IMR-90 (cell line): ENCODE results near the gene PRR22. TPM values are rescaled to one million over a fixed set of nuclear protein-coding genes. Genes with fewer than 3 reads are reported as not detected.

Experiments
- ATAC-seq: fragments of 200-7000 bp; cut with Tn5 transposase; 2 replicates; pipeline ENCODE4 v1.9.1; 2020; ENCODE audit warnings: low read depth, mild to moderate bottlenecking, moderate library complexity
- BruUV-seq: library from RNA; stranded (reverse); fragments of 400-500 nt; replicated peaks from 2 replicates; lab custom pipeline; 2021; lab: Mats Ljungman, UMichigan
- CTCF ChIA-PET: fragments of 300-600 bp; formaldehyde crosslinking; extraction: SDS; loops from one replicate; lab custom pipeline; 2021; ENCODE audit warnings: antibody characterized with exemption; lab: Yijun Ruan, JAX
- POLR2A ChIA-PET: fragments of 300-600 bp; sonication (Branson Sonifier 250); formaldehyde crosslinking; loops from one replicate; lab custom pipeline; 2022; ENCODE audit warnings: antibody characterized with exemption; ENCODE audit not compliant: unreplicated experiment; lab: Charles Lee
- DNase-seq: peaks from one replicate; pipeline ENCODE4 v3.0.0; 2013
- H2AFZ ChIP-seq: replicated peaks from 2 replicates; pipeline ENCODE3; 2013; ENCODE audit warnings: low read length, mild to moderate bottlenecking; ENCODE audit not compliant: poor library complexity
- H2AK5ac ChIP-seq: 2 replicates; pipeline ENCODE4 v1.6.1; 2013; ENCODE audit warnings: low read depth, low read length, inconsistent platforms
- H2AK9ac ChIP-seq: replicated peaks from 2 replicates; pipeline ENCODE3; 2013; ENCODE audit warnings: mild to moderate bottlenecking, low read depth, low read length, moderate library complexity; ENCODE audit not compliant: poor library complexity
- H2BK120ac ChIP-seq: 2 replicates; pipeline ENCODE4 v1.6.1; 2013; ENCODE audit warnings: low read depth, low read length, inconsistent platforms
- H2BK15ac ChIP-seq: 3 replicates; pipeline ENCODE4 v1.6.1; 2013; ENCODE audit warnings: low read depth, low read length, inconsistent platforms
- H2BK20ac ChIP-seq: 2 replicates; pipeline ENCODE4 v1.6.1; 2013; ENCODE audit warnings: low read depth, mild to moderate bottlenecking, inconsistent platforms, low read length, moderate library complexity
- H2BK5ac ChIP-seq: 2 replicates; pipeline ENCODE4 v1.6.1; 2013; ENCODE audit warnings: mild to moderate bottlenecking, low read depth, low read length, inconsistent platforms; ENCODE audit not compliant: poor library complexity, severe bottlenecking
- H3K14ac ChIP-seq: replicated peaks from 2 replicates; pipeline ENCODE4 v1.6.1; 2013; ENCODE audit warnings: low read depth, low read length, inconsistent platforms
- H3K18ac ChIP-seq: 2 replicates; pipeline ENCODE4 v1.6.1; 2013; ENCODE audit warnings: low read depth, low read length, control low read depth
- H3K23ac ChIP-seq: 2 replicates; pipeline ENCODE4 v1.6.1; 2013; ENCODE audit warnings: low read depth, low read length, inconsistent platforms
- H3K27ac ChIP-seq: 2 replicates; pipeline ENCODE4 v1.5.1; 2013; ENCODE audit warnings: mild to moderate bottlenecking, control low read depth, low read length; ENCODE audit not compliant: insufficient read depth
- H3K27me3 ChIP-seq: 2 replicates; pipeline ENCODE4 v1.6.1; 2013; ENCODE audit warnings: low read length; ENCODE audit not compliant: control insufficient read depth, insufficient read depth
- H3K36me3 ChIP-seq: 2 replicates; pipeline ENCODE4 v1.6.1; 2013; ENCODE audit warnings: low read length, mixed read lengths; ENCODE audit not compliant: control insufficient read depth, insufficient read depth
- H3K4ac ChIP-seq: 2 replicates; pipeline ENCODE4 v1.6.1; 2013; ENCODE audit warnings: low read depth, low read length, inconsistent platforms
- H3K4me1 ChIP-seq: 2 replicates; pipeline ENCODE4 v1.6.1; 2013; ENCODE audit warnings: low read length, mixed read lengths; ENCODE audit not compliant: control insufficient read depth, insufficient read depth
- H3K4me2 ChIP-seq: 2 replicates; pipeline ENCODE4 v1.6.1; 2013; ENCODE audit warnings: low read depth, mild to moderate bottlenecking, control low read depth, low read length, moderate library complexity
- H3K4me3 ChIP-seq: 2 replicates; pipeline ENCODE4 v1.5.1; 2013; ENCODE audit warnings: low read depth, mild to moderate bottlenecking, control low read depth, low read length, moderate library complexity; ENCODE audit not compliant: insufficient read depth
- H3K56ac ChIP-seq: 2 replicates; pipeline ENCODE4 v1.6.1; 2013; ENCODE audit warnings: low read length, inconsistent platforms; ENCODE audit not compliant: insufficient read depth; ENCODE audit errors: extremely low read depth
- H3K79me1 ChIP-seq, 2 experiments: 2 replicates each; pipeline ENCODE4 v1.6.1; 2013; ENCODE audit warnings: low read length in 2 of 2, inconsistent platforms in 1 of 2, low read depth in 1 of 2
- H3K9ac ChIP-seq: 2 replicates; pipeline ENCODE4 v1.6.1; 2013; ENCODE audit warnings: low read depth, low read length, control low read depth
- H3K9me1 ChIP-seq: 2 replicates; pipeline ENCODE4 v1.6.1; 2013; ENCODE audit warnings: low read length, inconsistent platforms; ENCODE audit not compliant: insufficient read depth
- H3K9me3 ChIP-seq: 2 replicates; pipeline ENCODE4 v1.6.1; 2013; ENCODE audit warnings: low read length; ENCODE audit not compliant: control insufficient read depth, insufficient read depth
- H4K20me1 ChIP-seq: 2 replicates; pipeline ENCODE4 v1.6.1; 2013; ENCODE audit warnings: low read length, inconsistent platforms; ENCODE audit not compliant: insufficient read depth
- H4K5ac ChIP-seq: 2 replicates; pipeline ENCODE4 v1.6.1; 2013; ENCODE audit warnings: mild to moderate bottlenecking, low read depth, low read length, control low read depth
- H4K8ac ChIP-seq, 2 experiments: 2 replicates each; pipeline ENCODE4 v1.6.1; 2013; ENCODE audit warnings: low read depth in 2 of 2, low read length in 2 of 2, control low read depth in 1 of 2, inconsistent platforms in 1 of 2
- H4K91ac ChIP-seq: 2 replicates; pipeline ENCODE4 v1.6.1; 2013; ENCODE audit warnings: low read depth, low read length, inconsistent platforms; ENCODE audit not compliant: insufficient read depth
- BHLHE40 ChIP-seq: fragments of 150-350 bp; IDR thresholded peaks from 2 replicates; pipeline ENCODE4 v1.6.1; 2016; ENCODE audit warnings: mild to moderate bottlenecking, low read depth, low read length
- CEBPB ChIP-seq: IDR thresholded peaks from 2 replicates; pipeline ENCODE4 v1.6.1; 2012; ENCODE audit warnings: low read depth, low read length, improper control_type of control experiment
- CHD1 ChIP-seq: IDR thresholded peaks from 2 replicates; pipeline ENCODE4 v1.6.1; 2012; ENCODE audit warnings: low read depth, low read length, improper control_type of control experiment
- FOS ChIP-seq: fragments of 150-350 bp; IDR thresholded peaks from 2 replicates; pipeline ENCODE4 v1.6.1; 2016; ENCODE audit warnings: low read depth, low read length
- MAFK ChIP-seq: IDR thresholded peaks from 2 replicates; pipeline ENCODE4 v1.6.1; 2012; ENCODE audit warnings: low read depth, low read length, improper control_type of control experiment
- MAZ ChIP-seq: IDR thresholded peaks from 2 replicates; pipeline ENCODE4 v1.6.1; 2012; ENCODE audit warnings: low read depth, mild to moderate bottlenecking, low read length, improper control_type of control experiment, moderate library complexity, borderline replicate concordance
- MXI1 ChIP-seq: IDR thresholded peaks from 2 replicates; pipeline ENCODE4 v1.6.1; 2012; ENCODE audit warnings: low read depth, mild to moderate bottlenecking, low read length, moderate library complexity, borderline replicate concordance
- NFE2L2 ChIP-seq: fragments of 150-350 bp; IDR thresholded peaks from 2 replicates; pipeline ENCODE4 v1.6.1; 2016; ENCODE audit warnings: low read depth, mild to moderate bottlenecking, low read length
- POLR2A ChIP-seq: IDR thresholded peaks from 2 replicates; pipeline ENCODE4 v1.6.1; 2012; ENCODE audit warnings: mild to moderate bottlenecking, low read depth, low read length
- RAD21 ChIP-seq: IDR thresholded peaks from 2 replicates; pipeline ENCODE4 v1.6.1; 2012; ENCODE audit warnings: low read length, improper control_type of control experiment
- RFX5 ChIP-seq: IDR thresholded peaks from 2 replicates; pipeline ENCODE4 v1.8.0; 2012; ENCODE audit warnings: low read depth, mild to moderate bottlenecking, low read length, moderate library complexity
- SMC3 ChIP-seq: fragments of 150-350 bp; IDR thresholded peaks from 2 replicates; pipeline ENCODE4 v1.6.1; 2016; ENCODE audit warnings: low read depth, mild to moderate bottlenecking, antibody characterized with exemption, low read length, moderate library complexity
- WGBS, 2 experiments: methylation state at CpG; one replicate each; pipeline versions ENCODE4 v1.1.5 to v1.1.7; 2013; ENCODE audit warnings: missing lambda C conversion rate in 2 of 2; ENCODE audit not compliant: insufficient read length in 1 of 2; ENCODE audit errors: extremely low coverage in 2 of 2; 5-methylcytosine and 5-hydroxymethylcytosine counted together
- dilution Hi-C: fragments of 300-500 bp; cut with HindIII; formaldehyde crosslinking; loops from one replicate; pipeline ENCODE4 v1.14.3; 2018; ENCODE audit warnings: low sequenced_read_pairs; ENCODE audit not compliant: unreplicated experiment
- in situ Hi-C: fragments of 300-500 bp; cut with MboI; formaldehyde crosslinking; loops from 3 replicates; pipeline ENCODE4 v1.14.3; 2019; ENCODE audit warnings: low sequenced_read_pairs, inconsistent platforms, mixed read lengths
- intact Hi-C: fragments of 100-400 bp; cut with micrococcal nuclease; formaldehyde crosslinking; loops from 2 replicates; pipeline ENCODE4 v1.10.0; 2022
- polyA plus RNA-seq, 3 experiments: library from polyadenylated mRNA; depleted of rRNA; stranded (reverse); fragments of >200 nt; gene quantifications; 2 replicates each; pipeline ENCODE4 v1.2.3, GENCODE V29; 2012; ENCODE audit warnings: low replicate concordance in 1 of 3
- total RNA-seq: library from RNA; depleted of rRNA; stranded (reverse); fragments of >200 nt; gene quantifications from 2 replicates; pipeline ENCODE4 v1.2.3, GENCODE V29; 2012

Gene PRR22
- total and polyA plus RNA-seq, 2 of the 4 experiments (the other 2 are of a cell fraction): 0.92 TPM; not detected in 1

DNA sequence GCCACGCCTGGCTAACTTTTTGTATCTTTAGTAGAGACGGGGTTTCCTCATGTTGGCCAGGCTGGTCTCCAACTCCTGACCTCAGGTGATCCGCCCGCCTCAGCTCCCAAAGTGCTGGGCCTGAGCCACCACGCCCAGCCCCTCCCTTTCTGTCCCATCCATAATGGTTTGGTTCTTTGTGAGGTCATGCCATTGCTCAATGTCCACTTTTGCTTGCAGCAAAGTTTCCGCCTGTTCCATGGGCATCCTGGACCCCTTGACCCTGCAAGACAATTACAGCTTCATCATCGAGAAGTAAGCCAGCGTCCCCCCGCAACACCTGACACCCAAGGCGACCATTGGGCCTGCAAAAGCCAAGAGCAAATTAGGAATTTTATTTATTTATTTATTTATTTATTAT lies 16.6 kb downstream of the PRR22 start:
- Histone ChIP-seq H2AFZ (no peak overlapping the region), H2BK120ac (no peak overlapping the region), H3K9me1 (no peaks in the 10 kb centered on the region), H2BK15ac (no peak overlapping the region), H3K79me1 (no peaks in the 10 kb centered on the region), H3K56ac (no peak overlapping the region), H3K14ac (no peak overlapping the region), H3K4me2 (no peak overlapping the region), H2AK5ac (no peak overlapping the region), H3K4ac (no peak overlapping the region), H4K8ac (no peak overlapping the region), H3K9ac (no peak overlapping the region), H3K23ac (no peak overlapping the region), H4K20me1 (no peaks in the 10 kb centered on the region), H3K18ac (no peak overlapping the region), H3K4me3 (no peak overlapping the region), H3K27ac (no peak overlapping the region), H3K36me3 (no peaks in the 10 kb centered on the region), H2BK5ac (no peak overlapping the region), H3K9me3 (0 out of 2 replicates have a peak, but pooled peaks cover 3% of the 10 kb centered on the region), H4K5ac (no peak overlapping the region), H4K91ac (no peak overlapping the region), H2BK20ac (no peak overlapping the region), H2AK9ac (no peak overlapping the region), H3K27me3 (no peaks in the 10 kb centered on the region), H3K4me1 (no peaks in the 10 kb centered on the region)
- ChIA-PET POLR2A (interaction anchor here (0.6 kb wide), 1 partner anchor 11 kb away, joined by 9 read pairs; no protein-coding TSS in a partner anchor), CTCF (interaction anchor here (0.6 kb wide), 1 partner anchor 19 kb away, joined by 3 read pairs; no protein-coding TSS in a partner anchor)
- no TSS peak for BruUV-seq
- dilution Hi-C loops: no loop called here
- TF ChIP-seq NFE2L2 (no peak), RAD21 (no peak), SMC3 (no peak), MAFK (no peak), CEBPB (no peak), MAZ (no peak), RFX5 (no peak), POLR2A (no peak), BHLHE40 (no peak), FOS (no peak), MXI1 (no peak), CHD1 (no peak)
- WGBS, 2 experiments: no CpG with 5 or more reads among the region's 10 CpGs
- DNase-seq: no peak
- no peak for ATAC-seq
- intact Hi-C loops: no loop called here
- in situ Hi-C loops: no loop called here
